HL-60 (cell line): ENCODE data around the gene RERE.

Source experiments
- DNase-seq, 2 experiments: peaks; one replicate each; pipeline ENCODE4 v3.0.0-alpha.2; 2010 to 2020; ENCODE audit warnings: low read depth in 1 of 2, low spot score in 1 of 2
- H3K27ac ChIP-seq: fragments of 250-450 bp; sonication (Bioruptor Pico); replicated peaks from 2 replicates; pipeline ENCODE4 v1.5.1; 2020; ENCODE audit warnings: mild to moderate bottlenecking, moderate library complexity
- H3K27me3 ChIP-seq: fragments of 250-450 bp; sonication (Bioruptor Pico); 2 replicates; pipeline ENCODE4 v1.5.1; 2021; ENCODE audit warnings: mild to moderate bottlenecking, moderate library complexity; ENCODE audit not compliant: insufficient read depth, poor library complexity, severe bottlenecking
- H3K4me3 ChIP-seq: replicated peaks from 2 replicates; pipeline ENCODE4 v1.5.1; 2011; ENCODE audit warnings: mild to moderate bottlenecking, control low read depth, low read length; ENCODE audit not compliant: insufficient read depth
- GABPA ChIP-seq: IDR thresholded peaks from 2 replicates; pipeline ENCODE4 v1.6.1; 2012; ENCODE audit warnings: low read depth
- POLR2AphosphoS5 ChIP-seq: IDR thresholded peaks from 2 replicates; pipeline ENCODE4 v1.6.1; 2012; ENCODE audit warnings: low read depth
- SPI1 ChIP-seq: IDR thresholded peaks from 2 replicates; pipeline ENCODE4 v1.6.1; 2012; ENCODE audit warnings: low read depth, mild to moderate bottlenecking, borderline replicate concordance
- TF ChIP-seq, protein P1 (sequence below): IDR thresholded peaks from one replicate; pipeline ENCODE4 v1.5.1; 2011; ENCODE audit warnings: low read length, control low read depth, inconsistent platforms; ENCODE audit not compliant: insufficient read depth
- TF ChIP-seq, protein P2 (sequence below): IDR thresholded peaks from 2 replicates; pipeline ENCODE4 v1.6.1; 2012; ENCODE audit warnings: low read depth; ENCODE audit not compliant: insufficient replicate concordance

Gene RERE

DNA sequence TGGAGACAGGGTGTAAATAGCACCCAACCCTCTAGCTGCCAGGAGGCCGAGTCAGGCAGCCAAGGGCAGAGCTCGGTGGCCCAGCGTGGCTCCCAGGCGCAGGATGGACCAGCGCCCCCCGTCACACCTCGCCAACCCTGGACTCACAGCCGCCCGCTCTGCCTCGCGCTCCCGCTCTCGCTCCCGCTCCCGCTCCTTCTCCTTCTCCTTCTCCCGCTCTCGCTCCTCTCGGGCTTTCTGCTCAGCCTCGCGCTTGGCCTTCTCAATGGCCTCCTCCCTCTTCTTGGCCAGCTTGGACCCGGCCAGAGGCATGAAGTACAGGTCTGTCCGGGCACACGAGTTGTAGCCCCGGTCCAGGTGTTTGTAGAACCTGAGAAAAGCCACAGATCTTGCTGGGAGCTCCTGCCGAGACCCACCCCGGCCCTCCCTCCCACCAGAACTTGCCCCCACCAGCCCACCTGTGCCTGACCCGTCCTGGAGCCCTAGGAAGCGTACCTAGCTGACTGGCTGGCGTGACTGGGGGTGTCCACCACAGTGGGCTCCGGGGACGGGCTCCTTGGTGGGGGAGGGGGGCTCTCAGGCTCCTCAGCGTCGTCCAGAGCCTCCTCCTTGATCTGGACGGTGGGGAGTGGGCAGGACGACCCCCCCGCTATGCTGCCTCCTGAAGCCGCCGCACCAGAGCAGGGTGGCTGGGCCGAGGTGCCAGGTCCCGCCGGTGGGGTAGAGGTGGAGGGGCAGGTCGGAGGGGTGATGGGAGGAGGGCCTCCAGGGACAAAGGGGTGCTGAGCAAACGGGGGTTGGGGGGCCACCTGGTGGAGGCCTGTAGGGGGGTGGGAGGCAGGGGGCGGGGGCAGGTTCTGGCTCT, 457.6 kb downstream of the RERE start:
- Histone ChIP-seq H3K4me3 (no peak overlapping the region), H3K27ac (no peak overlapping the region), H3K27me3 (no peaks in the 10 kb centered on the region)
- TF ChIP-seq GABPA (no peak), SPI1 (no peak), POLR2AphosphoS5 (0 out of 2 replicates have a peak, but pooled peaks have one; percentile 14)
- TF ChIP-seq, protein P1, sequence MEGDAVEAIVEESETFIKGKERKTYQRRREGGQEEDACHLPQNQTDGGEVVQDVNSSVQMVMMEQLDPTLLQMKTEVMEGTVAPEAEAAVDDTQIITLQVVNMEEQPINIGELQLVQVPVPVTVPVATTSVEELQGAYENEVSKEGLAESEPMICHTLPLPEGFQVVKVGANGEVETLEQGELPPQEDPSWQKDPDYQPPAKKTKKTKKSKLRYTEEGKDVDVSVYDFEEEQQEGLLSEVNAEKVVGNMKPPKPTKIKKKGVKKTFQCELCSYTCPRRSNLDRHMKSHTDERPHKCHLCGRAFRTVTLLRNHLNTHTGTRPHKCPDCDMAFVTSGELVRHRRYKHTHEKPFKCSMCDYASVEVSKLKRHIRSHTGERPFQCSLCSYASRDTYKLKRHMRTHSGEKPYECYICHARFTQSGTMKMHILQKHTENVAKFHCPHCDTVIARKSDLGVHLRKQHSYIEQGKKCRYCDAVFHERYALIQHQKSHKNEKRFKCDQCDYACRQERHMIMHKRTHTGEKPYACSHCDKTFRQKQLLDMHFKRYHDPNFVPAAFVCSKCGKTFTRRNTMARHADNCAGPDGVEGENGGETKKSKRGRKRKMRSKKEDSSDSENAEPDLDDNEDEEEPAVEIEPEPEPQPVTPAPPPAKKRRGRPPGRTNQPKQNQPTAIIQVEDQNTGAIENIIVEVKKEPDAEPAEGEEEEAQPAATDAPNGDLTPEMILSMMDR = no peak
- TF ChIP-seq, protein P2, sequence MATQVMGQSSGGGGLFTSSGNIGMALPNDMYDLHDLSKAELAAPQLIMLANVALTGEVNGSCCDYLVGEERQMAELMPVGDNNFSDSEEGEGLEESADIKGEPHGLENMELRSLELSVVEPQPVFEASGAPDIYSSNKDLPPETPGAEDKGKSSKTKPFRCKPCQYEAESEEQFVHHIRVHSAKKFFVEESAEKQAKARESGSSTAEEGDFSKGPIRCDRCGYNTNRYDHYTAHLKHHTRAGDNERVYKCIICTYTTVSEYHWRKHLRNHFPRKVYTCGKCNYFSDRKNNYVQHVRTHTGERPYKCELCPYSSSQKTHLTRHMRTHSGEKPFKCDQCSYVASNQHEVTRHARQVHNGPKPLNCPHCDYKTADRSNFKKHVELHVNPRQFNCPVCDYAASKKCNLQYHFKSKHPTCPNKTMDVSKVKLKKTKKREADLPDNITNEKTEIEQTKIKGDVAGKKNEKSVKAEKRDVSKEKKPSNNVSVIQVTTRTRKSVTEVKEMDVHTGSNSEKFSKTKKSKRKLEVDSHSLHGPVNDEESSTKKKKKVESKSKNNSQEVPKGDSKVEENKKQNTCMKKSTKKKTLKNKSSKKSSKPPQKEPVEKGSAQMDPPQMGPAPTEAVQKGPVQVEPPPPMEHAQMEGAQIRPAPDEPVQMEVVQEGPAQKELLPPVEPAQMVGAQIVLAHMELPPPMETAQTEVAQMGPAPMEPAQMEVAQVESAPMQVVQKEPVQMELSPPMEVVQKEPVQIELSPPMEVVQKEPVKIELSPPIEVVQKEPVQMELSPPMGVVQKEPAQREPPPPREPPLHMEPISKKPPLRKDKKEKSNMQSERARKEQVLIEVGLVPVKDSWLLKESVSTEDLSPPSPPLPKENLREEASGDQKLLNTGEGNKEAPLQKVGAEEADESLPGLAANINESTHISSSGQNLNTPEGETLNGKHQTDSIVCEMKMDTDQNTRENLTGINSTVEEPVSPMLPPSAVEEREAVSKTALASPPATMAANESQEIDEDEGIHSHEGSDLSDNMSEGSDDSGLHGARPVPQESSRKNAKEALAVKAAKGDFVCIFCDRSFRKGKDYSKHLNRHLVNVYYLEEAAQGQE = no peak
- no peak for DNase-seq

DNA sequence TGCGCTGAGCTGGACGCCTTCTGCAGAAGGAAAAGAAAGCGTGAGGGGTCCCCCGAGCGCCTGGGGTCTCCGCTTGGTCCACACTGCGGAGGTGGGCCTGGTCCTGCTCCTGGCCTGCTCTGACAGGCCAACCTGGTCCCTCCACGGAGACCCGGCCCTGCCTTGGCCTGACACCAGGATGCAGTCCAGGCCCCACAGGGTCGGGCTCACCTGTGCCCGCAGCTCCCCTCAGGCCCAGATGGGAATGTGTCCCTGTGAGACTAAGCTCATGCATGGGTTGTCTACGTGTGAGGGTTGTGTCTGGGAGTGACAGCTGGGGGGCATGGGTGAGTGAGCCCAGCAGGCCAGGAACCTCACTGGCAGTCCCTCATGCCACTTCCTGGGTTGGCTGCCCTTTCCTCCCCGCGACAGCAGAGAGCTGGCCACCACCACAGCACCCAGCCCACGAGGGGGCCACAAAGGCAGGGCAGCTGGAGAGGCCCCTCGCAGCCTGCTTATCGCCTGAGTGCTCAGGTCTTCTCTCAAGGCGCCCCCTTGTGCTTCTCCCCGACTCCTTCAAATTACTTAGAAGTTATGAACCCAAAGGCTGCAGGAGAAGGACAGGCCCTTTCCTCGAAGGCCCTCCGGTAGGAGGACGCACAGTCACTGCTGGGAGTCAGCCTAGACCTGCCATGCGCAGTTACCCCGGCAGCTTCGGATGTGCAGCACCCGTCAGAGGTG, 458.4 kb downstream of the RERE start:
- Histone ChIP-seq H3K4me3 (no peak overlapping the region), H3K27me3 (no peaks in the 10 kb centered on the region), H3K27ac (no peak overlapping the region)
- no peak for DNase-seq
- TF ChIP-seq, protein P1 = no peak
- TF ChIP-seq SPI1 (no peak), POLR2AphosphoS5 (no peak), GABPA (no peak)
- TF ChIP-seq, protein P2 = no peak

DNA sequence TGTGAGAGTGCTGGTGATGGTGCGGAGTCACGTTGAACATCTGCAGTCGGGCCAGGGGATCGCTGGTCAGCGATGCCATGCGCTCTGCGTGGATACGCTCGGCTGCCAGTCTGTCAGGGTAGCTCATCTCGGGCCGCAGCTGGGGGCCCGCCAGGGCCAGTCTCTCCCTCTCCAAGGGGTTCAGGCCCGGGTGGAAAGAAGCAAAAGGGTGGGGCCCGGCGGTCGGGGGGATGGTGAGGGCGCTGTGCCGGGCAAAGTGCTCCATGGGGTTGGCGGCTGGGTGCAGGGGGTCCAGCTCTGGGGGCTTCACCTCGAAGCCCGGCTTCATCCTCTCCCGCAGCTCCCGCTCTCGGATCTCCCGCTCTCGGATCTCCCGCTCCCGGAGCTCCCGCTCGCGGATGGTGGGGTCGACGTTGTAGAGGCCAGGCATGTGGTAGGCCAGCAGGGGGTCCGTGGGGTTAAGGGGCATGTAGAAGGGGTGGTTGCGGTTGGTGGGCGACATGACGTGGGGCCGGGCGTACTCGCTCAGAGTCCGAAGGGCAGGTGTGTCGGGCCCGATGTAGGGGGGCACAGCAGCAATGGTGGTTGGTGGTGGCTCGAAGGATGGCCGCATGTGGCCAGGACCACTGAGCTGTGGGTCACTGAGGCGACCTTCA, 459.1 kb downstream of the RERE start:
- no peak overlapping the region for H3K27ac ChIP-seq
- no peak for DNase-seq
- H3K4me3 ChIP-seq = no peak overlapping the region
- TF ChIP-seq, protein P1 = no peak
- TF ChIP-seq, protein P2 = no peak
- no peaks in the 10 kb centered on the region for H3K27me3 ChIP-seq
